VCaP (cell line): ENCODE results near the gene MORF4L2.
A peak's percentile ranks its signal among the peaks of the same experiment; 100 is the strongest.
"Not testable (repeated sequence)": the region's sequence is repeated elsewhere in the genome, so short reads cannot be mapped to it uniquely, and the experiment has no call there.

Experiments used
- H3K27ac ChIP-seq: fragments of 450-650 bp; 2 replicates; pipeline ENCODE4 v1.5.1; 2017
- TF ChIP-seq, protein P1 (sequence below): fragments of 450-650 bp; conservative IDR thresholded peaks from 2 replicates; pipeline ENCODE4 v1.5.1; 2017; ENCODE audit warnings: mild to moderate bottlenecking, moderate library complexity

Gene MORF4L2

DNA sequence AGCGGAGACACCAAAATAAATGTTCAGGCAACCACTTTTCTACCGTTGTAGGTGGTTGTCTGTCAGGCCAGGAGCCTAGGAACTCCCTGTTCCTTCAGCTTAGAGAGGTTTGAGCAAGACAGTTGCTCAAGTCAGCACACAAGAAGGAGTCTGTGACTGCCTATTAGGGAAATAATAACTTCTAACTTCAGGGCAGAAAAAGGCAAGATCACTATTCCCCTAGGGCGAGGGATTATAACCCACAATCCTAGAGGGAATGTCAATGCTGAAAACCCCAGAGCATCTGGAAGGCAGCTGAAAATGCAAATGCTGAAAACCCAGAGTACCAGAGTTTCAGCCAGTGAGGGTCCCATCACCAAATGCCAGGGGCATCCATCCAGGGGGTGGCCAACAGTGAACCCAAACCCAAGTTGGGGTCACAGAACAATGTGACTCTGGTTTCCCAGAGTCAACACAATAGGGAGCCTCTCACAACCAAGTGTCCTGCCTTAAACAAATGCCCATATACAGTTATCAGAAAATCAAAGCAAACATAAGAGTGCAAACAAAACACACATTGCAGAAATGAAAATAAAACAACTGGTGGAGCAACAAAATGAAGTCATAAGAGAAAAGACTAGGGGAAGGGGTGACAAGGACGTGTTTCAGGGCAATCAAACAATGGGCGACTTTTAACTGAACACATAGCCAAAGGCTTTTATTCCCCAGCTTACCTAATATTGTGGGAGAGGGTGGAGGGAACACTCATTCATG, 27.6 kb downstream of the MORF4L2 start:
- peak overlapping the region; percentile 38 for H3K27ac ChIP-seq

DNA sequence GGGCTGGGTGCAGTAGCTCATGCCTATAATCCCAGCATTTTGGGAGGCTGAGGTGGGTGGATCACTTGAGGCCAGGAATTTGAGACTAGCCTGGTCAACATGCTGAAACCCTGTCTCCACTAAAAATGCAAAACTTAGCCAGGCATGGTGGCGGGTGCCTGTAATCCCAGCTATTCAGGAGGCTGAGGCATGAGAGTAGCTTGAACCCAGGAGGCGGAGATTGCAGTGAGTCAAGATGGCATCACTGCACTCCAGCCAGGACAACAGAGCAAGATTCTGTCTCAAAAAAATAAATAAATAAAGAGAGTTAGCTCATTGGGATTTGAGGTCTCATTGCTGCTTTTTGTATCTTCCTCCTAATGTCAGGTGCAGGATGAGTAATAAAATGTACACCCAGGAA, 29.4 kb downstream of the MORF4L2 start:
- H3K27ac ChIP-seq = not testable (repeated sequence)

More for the DNA sequence above, 27.6 kb downstream of the MORF4L2 start:
- TF ChIP-seq, protein P1, sequence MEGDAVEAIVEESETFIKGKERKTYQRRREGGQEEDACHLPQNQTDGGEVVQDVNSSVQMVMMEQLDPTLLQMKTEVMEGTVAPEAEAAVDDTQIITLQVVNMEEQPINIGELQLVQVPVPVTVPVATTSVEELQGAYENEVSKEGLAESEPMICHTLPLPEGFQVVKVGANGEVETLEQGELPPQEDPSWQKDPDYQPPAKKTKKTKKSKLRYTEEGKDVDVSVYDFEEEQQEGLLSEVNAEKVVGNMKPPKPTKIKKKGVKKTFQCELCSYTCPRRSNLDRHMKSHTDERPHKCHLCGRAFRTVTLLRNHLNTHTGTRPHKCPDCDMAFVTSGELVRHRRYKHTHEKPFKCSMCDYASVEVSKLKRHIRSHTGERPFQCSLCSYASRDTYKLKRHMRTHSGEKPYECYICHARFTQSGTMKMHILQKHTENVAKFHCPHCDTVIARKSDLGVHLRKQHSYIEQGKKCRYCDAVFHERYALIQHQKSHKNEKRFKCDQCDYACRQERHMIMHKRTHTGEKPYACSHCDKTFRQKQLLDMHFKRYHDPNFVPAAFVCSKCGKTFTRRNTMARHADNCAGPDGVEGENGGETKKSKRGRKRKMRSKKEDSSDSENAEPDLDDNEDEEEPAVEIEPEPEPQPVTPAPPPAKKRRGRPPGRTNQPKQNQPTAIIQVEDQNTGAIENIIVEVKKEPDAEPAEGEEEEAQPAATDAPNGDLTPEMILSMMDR = no peak

DNA sequence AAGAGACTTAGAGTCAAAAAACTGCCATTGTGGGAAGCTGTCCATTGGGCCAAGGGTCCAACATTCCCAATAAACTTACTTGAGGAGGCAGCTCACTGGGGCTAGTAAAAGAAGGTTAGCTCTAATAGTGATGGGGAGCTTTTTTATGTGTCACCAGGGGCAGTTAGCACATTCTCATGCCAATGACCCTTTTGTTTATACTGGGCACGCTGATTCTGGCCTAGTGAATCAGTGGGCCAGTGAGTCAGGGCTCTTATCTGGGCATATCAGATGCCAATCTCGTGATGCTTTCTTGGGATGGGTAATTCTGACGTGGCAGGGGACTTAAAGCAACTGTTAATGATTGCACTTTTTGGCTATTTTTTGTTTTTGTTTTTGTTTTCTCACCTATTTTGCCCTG, 29.9 kb downstream of the MORF4L2 start:
- TF ChIP-seq, protein P1 = no peak
- no peak overlapping the region for H3K27ac ChIP-seq

DNA sequence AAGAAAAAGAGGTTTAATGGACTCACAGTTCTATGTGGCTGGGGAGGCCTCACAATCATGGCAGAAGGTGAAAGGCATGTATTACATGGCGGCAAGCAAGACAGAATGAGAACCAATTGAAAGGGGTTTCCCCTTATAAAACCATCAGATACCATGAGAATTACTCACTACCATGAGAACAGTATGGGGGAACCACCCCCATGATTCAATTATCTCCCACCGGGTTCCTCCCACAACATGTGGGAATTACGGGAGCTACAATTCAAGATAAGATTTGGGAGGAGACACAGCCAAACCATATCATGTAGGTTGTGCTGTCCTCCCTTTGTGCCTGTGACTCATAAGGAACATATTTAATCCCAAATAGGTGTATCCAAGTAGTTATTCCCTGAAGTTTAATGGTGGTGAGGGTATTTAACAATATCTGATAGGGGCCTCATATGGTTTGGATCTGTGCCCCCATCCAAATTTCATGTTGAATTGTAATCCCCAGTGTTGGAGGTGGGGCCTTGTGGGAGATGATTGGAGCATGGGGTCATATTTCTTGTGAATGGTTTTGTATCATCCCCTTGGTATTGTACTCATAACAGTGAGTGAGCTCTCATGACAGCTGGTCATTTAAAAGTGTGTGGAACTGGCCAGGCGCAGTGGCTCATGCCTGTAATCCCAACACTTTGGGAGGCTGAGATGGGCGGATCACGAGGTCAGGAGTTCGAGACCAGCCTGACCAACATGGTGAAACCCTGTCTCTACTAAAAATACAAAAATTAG, 31.1 kb downstream of the MORF4L2 start:
- not testable (repeated sequence) for H3K27ac ChIP-seq

DNA sequence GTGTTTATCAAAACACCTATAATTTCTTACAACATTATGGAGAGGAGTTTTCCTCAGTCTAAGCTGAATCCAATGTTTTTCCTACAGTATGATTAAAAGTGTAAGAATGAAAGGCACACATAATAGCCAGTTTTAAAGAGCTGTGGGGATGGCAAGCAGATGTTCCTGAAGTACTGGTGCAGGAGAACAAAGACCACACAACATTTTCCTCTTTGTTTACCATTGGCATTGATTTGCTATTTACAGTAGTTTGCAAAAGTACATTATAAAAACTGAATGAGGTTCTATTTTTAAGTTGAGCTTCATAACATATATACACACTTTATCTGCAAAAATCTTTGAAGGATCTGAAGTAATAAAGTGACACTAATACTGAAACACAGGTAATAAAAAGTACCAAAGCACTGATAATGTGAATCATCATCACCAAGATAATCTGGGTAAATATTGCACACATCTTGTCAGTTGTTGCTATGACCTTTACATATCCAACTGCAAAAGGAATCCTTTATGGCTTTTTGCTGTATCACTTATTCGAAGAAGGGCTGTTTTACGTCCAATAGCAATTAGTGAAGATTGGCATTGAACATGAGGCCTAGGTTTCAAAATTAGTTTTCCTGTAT, 35.2 kb downstream of the MORF4L2 start:
- no peak overlapping the region for H3K27ac ChIP-seq
- TF ChIP-seq, protein P1 = no peak

DNA sequence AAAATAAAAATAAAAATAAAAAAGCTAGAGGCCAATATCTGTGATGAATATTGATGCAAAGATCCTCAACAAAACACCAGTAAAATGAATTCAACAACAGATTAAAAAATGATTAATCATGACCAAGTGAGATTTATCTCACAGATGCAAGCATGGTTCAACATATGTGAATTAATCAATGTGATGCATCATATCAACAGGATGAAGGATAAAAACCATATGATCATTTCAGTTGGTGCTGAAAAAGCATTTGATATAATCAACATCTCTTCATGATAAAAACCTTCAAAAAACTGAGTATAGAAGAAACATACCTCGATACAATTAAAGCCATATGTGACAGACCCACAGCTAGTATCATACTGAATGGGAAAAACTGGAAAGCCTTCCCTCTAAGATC, 38.9 kb downstream of the MORF4L2 start:
- TF ChIP-seq, protein P1 = no peak
- H3K27ac ChIP-seq = no peak overlapping the region

DNA sequence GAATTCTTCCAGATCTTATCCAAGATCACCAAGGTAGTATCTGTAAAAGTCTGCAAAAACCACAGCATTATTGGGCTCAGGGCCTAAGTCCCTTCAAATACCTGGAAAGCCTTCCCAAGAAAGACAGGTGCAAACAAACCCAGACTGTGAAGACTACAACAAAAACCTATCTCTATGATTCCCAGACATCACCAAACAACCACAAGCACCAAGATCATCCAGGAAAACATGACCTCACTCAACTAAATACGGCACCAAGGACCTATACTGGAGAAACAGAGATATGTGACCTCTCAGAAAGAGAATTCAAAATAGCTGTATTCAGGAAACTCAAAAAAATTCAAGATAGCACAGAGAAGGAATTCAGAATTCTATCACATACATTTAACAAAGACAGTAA, 42.4 kb downstream of the MORF4L2 start:
- no peak overlapping the region for H3K27ac ChIP-seq
- TF ChIP-seq, protein P1 = no peak

DNA sequence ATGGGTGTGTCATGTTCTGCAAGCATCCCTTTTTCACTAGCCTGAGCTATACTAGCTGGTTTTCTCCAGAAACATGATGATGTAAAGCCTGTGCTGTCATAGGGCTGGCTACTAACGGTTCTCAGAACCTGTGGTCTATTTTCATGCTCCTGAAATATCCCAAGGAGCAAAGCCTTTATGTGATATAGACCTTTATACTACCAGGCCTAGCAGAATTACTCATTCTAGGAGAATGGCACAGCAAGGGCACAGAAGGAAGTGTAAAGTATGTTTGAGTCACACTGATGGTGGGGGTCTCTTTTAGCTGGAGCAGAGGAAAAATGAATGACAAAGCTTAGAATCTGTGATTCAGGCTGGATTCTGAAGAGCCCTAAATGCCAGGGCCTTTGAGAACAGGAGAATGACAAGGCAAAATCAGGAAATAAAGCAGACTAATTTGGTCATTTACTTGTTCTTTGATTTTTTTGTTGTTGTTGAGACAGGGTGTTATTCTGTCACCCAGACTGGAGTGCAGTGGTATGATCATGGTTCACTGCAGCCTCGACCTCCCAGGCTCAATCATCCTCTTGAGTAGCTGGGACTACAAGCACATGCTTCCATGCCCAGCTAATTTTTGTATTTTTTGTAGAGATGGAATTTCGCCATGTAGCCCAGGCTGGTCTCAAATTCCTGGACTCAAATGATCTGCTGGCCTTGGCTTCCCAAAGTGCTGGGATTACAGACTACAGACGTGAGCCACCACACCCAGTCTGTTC, 45.9 kb downstream of the MORF4L2 start:
- TF ChIP-seq, protein P1 = no peak
- H3K27ac ChIP-seq = no peak overlapping the region

DNA sequence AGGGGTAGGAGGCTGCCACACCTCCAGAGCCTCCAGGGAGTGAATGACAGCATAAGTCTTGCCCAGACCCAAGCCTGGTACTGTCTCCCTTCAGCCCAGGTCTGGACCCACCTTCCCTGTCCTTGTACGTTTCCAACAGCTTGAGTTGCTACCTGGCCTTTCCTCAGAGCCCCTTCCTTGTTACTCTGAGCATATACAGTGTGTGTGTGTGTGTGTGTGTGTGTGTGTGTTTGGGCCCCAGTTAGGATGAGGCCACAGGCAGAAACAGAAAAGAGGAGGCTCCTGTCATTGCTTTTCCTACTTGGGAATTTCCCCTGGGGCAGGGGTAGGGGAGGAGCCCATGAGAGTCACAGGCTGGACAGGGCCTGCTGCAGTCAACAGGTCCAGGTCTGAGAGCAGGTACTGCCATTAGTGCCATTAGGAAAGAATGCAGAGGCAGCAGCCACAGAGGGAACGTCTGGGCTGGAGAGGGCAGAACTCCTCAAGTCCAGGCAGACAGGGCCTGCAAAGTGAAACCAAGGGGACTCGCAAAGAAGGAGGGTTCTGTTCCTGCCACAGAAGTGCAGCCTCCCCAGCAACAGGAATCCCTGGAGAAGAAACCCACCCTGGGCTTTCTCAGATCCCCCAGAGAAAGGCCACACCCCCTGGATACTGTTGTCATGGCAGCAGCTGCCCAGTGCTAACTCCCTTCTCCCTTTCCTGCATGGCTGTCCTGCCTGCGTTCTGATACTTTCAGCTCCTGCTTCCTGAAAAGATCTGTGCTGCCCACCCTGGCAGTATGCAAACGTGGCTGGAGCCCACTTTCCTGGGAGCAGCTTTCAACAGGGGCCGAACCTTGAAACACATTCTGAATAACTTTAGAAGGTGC, 47.8 kb downstream of the MORF4L2 start:
- H3K27ac ChIP-seq = not testable (repeated sequence)
